ENCODE results near the gene SUMF1. TPM values are rescaled to one million over a fixed set of nuclear protein-coding genes. Genes with fewer than 3 reads are reported as not detected.
"Not testable (repeated sequence)": the region's sequence is repeated elsewhere in the genome, so short reads cannot be mapped to it uniquely, and the experiment has no call there.

The SUMF1 gene
- total RNA-seq, 4 donors from 2014 or later, result 15.7 to 28.9 (median 26.8) TPM

DNA sequence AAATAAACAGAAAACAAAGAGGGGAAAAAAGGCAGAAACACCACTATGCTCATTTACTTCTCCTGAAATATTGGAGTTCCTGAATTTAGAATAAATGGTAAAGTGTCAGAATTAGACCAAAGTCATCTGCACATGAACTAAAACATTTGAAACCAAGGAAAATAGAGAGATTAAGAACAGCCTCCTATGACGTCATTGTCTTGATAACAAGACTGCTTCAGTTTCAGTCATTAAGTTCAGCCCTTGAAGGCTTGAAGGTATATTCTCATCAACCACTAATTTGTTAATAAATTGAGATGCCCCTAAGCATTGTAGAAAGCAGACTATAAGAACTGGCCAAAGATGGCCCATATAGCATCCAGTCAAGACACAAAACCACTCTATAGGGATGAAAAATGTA lies 2.5 kb downstream of the SUMF1 start:
- no peaks in the 10 kb centered on the region for H3K27me3 ChIP-seq
- H3K4me3 ChIP-seq, result no peak overlapping the region
- no peaks in the 10 kb centered on the region for H3K9me3 ChIP-seq
- H3K4me1 ChIP-seq, result peaks cover 0 to 10% (median 3%) of the 10 kb centered on the region in 4 donors
- no peak for DNase-seq
- no peak for TF ChIP-seq POLR2A (IDR thresholded peaks at IDR 0.05)
- TF ChIP-seq, protein P1, sequence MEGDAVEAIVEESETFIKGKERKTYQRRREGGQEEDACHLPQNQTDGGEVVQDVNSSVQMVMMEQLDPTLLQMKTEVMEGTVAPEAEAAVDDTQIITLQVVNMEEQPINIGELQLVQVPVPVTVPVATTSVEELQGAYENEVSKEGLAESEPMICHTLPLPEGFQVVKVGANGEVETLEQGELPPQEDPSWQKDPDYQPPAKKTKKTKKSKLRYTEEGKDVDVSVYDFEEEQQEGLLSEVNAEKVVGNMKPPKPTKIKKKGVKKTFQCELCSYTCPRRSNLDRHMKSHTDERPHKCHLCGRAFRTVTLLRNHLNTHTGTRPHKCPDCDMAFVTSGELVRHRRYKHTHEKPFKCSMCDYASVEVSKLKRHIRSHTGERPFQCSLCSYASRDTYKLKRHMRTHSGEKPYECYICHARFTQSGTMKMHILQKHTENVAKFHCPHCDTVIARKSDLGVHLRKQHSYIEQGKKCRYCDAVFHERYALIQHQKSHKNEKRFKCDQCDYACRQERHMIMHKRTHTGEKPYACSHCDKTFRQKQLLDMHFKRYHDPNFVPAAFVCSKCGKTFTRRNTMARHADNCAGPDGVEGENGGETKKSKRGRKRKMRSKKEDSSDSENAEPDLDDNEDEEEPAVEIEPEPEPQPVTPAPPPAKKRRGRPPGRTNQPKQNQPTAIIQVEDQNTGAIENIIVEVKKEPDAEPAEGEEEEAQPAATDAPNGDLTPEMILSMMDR (IDR thresholded peaks at IDR 0.05), result no peak
- H3K27ac ChIP-seq, result no peak overlapping the region
- no peaks in the 10 kb centered on the region for H3K36me3 ChIP-seq

DNA sequence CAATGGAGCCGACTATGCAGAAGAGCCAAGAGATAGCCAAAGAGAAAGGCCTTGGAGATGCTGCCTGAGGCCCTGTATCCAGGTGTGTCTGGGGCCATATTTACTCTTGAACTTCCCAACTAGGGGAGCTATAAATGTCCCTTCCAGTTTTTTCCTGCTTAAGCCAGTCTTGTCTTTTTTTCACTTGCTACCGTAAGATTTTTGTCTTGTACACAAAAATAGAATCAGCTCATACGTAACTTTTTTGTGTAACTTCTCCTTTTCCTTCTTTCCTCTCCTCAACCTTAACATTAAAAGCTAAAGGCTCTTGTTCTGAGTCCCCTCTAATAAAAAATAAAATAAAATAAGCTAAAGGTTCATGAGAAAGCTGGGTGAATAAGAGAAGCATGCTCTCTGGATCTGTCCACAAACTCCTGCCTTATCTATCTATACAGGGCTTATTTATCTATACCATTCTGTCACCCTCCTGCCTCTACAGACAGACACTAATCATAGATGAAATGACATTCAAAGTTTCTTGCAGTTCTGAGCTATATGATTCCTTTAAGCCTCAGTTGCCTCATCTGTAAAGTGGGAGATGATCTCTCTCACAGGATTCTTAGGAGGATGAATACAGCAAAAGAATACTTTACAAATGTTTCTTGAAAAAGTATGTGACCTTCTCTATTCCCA lies 4.6 kb downstream of the SUMF1 start:
- Histone ChIP-seq H3K4me3 (no peak overlapping the region), H3K36me3 (no peaks in the 10 kb centered on the region), H3K27me3 (no peaks in the 10 kb centered on the region), H3K27ac (no peak overlapping the region), H3K4me1 (peaks cover 0 to 8% (median 3%) of the 10 kb centered on the region in 4 donors), H3K9me3 (no peaks in the 10 kb centered on the region)
- no peak for DNase-seq
- no peak for TF ChIP-seq POLR2A (IDR thresholded peaks at IDR 0.05)
- TF ChIP-seq, protein P1 (IDR thresholded peaks at IDR 0.05), result no peak

DNA sequence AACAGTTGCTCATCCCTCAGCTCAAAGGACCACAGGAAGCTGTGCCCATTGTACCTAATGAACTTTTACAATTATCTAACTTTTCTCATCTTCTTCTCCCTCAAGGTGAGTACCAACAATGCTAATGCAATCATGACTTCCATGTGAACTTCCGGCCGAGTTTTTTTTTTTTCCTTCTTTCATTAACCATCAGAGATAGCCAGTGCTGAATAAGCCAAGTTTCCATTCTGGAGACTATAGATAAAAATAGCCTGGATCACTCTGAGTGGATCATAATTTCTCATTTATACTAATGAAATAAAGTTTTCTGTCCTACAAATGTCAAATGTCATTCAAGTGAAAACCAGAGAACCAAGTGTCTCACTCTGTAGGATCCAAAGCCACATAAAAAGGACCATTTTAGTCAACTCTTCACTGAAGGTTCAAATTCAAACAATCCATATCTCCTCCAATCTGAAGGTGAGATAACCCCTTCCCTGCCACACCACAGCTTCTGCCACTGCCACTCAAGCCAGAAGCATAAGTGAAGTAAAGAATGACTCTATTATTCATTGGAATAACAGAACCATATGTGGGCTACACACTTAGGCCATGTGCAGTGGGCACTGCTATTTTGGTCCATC lies 5.5 kb downstream of the SUMF1 start:
- peaks cover 0 to 6% (median 3%) of the 10 kb centered on the region in 4 donors for H3K4me1 ChIP-seq
- no peaks in the 10 kb centered on the region for H3K27me3 ChIP-seq
- no peak overlapping the region for H3K27ac ChIP-seq
- DNase-seq, result no peak
- H3K4me3 ChIP-seq, result no peak overlapping the region
- H3K9me3 ChIP-seq, result no peaks in the 10 kb centered on the region
- TF ChIP-seq, protein P1 (IDR thresholded peaks at IDR 0.05), result no peak
- TF ChIP-seq POLR2A (IDR thresholded peaks at IDR 0.05), result no peak
- no peaks in the 10 kb centered on the region for H3K36me3 ChIP-seq

DNA sequence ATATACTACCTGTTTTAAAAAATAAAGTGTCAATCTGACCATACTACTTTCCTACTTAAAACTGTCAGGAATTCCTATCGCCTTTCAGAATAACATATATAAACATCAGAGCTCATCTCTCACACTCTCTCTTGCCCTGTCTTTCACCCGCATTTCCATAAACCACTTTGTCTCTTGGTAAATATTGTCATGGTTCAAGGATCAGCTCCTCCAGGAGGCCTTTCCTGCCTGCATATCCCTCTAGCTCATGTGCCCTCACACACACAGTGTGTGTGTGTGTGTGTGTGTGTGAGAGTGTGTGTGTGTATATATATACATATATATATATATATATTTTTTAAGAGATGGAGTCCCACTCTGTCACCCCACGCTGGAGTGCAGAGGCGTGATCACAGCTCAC lies 6.7 kb downstream of the SUMF1 start:
- Histone ChIP-seq H3K27me3 (no peaks in the 10 kb centered on the region), H3K36me3 (no peaks in the 10 kb centered on the region), H3K9me3 (no peaks in the 10 kb centered on the region), H3K27ac (no peak overlapping the region), H3K4me1 (no peaks in the 10 kb centered on the region), H3K4me3 (no peak overlapping the region)
- DNase-seq, result no peak
- TF ChIP-seq, protein P1 (IDR thresholded peaks at IDR 0.05), result no peak
- TF ChIP-seq POLR2A (IDR thresholded peaks at IDR 0.05), result no peak

DNA sequence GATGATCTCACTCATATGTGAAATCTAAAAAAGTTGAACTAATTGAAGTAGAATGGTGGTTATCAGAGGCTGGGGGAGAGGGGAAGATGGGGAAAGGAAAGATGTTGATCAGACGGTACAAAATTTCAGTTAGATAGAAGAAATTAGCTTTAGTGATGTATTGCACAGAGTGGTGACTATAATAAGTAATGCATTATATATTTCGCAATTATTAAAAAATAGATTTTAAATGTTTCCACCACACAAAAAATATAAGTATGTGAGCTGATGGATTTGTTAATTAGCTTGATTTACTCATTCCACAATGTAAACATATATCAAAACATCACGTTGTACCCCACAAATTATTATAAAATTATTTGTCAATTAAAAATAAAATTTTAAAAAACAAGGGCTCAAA lies 8.1 kb downstream of the SUMF1 start:
- DNase-seq, result no peak
- no peaks in the 10 kb centered on the region for H3K36me3 ChIP-seq
- no peak overlapping the region for H3K4me3 ChIP-seq

DNA sequence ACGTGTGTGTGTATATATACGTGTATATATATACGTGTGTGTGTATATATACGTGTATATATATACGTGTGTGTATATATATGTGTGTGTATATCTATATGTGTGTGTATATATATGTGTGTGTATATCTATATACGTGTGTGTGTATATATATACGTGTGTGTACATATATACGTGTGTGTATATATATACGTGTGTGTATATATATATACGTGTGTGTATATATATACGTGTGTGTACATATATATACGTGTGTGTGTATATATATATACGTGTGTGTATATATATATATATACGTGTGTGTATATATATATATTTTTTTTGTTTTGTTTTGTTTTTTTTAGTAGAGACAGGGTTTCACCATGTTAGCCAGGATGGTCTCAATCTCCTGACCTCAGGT lies 10.3 kb downstream of the SUMF1 start:
- H3K4me1 ChIP-seq, DNase-seq, H3K36me3 ChIP-seq: not testable (repeated sequence)

More for the DNA sequence above, 8.1 kb downstream of the SUMF1 start:
- Histone ChIP-seq H3K27ac (no peak overlapping the region), H3K9me3 (no peaks in the 10 kb centered on the region), H3K27me3 (no peaks in the 10 kb centered on the region), H3K4me1 (no peaks in the 10 kb centered on the region)
- TF ChIP-seq POLR2A (IDR thresholded peaks at IDR 0.05), result no peak

More for the DNA sequence above, 10.3 kb downstream of the SUMF1 start:
- not testable (repeated sequence) for H3K9me3 ChIP-seq, H3K27me3 ChIP-seq, H3K4me3 ChIP-seq, H3K27ac ChIP-seq
